DND-41 (cell line): ENCODE data around the gene PXDC1.

Source experiments
- EZH2 ChIP-seq: IDR thresholded peaks from 3 replicates; pipeline ENCODE4 v1.6.1; 2012; ENCODE audit warnings: borderline replicate concordance, low read depth, mild to moderate bottlenecking, moderate library complexity, low read length, inconsistent platforms; ENCODE audit not compliant: severe bottlenecking
- TF ChIP-seq, protein P1 (sequence below): IDR thresholded peaks from 2 replicates; pipeline ENCODE4 v1.5.1; 2012; ENCODE audit warnings: borderline replicate concordance, low read length, moderate library complexity, mild to moderate bottlenecking; ENCODE audit not compliant: poor library complexity, severe bottlenecking; ENCODE audit errors: extremely low read depth

DNA sequence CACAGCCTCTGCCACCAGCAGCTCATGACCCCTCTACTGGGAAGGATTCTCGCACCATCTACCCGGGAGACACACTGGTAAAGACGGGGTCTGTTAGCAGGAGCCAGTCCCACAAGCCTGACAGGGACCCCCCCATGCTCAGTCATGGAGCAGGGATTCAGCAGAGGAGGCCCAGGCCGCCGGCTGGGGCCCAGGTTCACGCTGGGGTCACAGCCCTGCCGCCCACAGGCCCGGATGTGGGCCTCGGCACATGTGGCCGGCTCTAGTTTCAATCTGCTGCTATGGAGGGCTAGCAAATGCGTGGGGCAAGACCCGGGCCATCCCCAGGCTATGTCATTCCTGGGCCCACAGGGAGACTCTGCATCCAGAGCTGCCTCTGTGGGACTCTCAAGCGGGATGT, 25.1 kb downstream of the PXDC1 start:
- TF ChIP-seq, protein P1, sequence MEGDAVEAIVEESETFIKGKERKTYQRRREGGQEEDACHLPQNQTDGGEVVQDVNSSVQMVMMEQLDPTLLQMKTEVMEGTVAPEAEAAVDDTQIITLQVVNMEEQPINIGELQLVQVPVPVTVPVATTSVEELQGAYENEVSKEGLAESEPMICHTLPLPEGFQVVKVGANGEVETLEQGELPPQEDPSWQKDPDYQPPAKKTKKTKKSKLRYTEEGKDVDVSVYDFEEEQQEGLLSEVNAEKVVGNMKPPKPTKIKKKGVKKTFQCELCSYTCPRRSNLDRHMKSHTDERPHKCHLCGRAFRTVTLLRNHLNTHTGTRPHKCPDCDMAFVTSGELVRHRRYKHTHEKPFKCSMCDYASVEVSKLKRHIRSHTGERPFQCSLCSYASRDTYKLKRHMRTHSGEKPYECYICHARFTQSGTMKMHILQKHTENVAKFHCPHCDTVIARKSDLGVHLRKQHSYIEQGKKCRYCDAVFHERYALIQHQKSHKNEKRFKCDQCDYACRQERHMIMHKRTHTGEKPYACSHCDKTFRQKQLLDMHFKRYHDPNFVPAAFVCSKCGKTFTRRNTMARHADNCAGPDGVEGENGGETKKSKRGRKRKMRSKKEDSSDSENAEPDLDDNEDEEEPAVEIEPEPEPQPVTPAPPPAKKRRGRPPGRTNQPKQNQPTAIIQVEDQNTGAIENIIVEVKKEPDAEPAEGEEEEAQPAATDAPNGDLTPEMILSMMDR = no peak
- no peak for TF ChIP-seq EZH2
